Measurements from ENCODE around the gene DOHH. TPM values are rescaled to one million over a fixed set of nuclear protein-coding genes. Genes with fewer than 3 reads are reported as not detected.

The DOHH gene
- total and polyA plus RNA-seq, 10 donors = 6.6 to 16.8 (median 10.7) TPM

- intact Hi-C loops (cut with DNase I; ENCODE audit: low total_unique reads) = no loop called here
- Histone ChIP-seq H3K27ac (peak overlapping the region in 4 of 8 donors; percentile 91 to 96 (median 94)), H3K4me3 (peak overlapping the region; percentile 80 to 99 (median 90)), H3K36me3 (peaks cover 0 to 44% (median 5%) of the 10 kb centered on the region in 6 donors), H3K27me3 (replicated peaks in 1 of 7) (no peaks in the 10 kb centered on the region), H3K4me1 (peaks cover 7 to 72% (median 49%) of the 10 kb centered on the region in 6 donors), H3K9me3 (no peaks in the 10 kb centered on the region)
- no peak for TF ChIP-seq POLR2A (IDR thresholded peaks at IDR 0.05)
- no peak for TF ChIP-seq POLR2AphosphoS5 (IDR thresholded peaks at IDR 0.05)
- TF ChIP-seq CTCF (IDR thresholded peaks at IDR 0.05 in 8 of 11, conservative IDR thresholded peaks at IDR 0.05 in 3 of 11) = no peak
- DNase-seq = peak; percentile 79
- 46 to 59% (median 53%) methylated on average over 28 to 31 of the region's 31 CpGs for whole genome bisulfite sequencing, 5 donors
Observed at GRCh38 chr19:3507371-3508120, 7.1 kb upstream of the DOHH start.

GRCh38 chr19:3506384-3507340 is 6.2 kb upstream of the DOHH start:
- 0 to 1% (median 1%) methylated on average over 37 to 69 of the region's 69 CpGs for WGBS, 5 donors
- intact Hi-C loops (cut with DNase I; ENCODE audit: low total_unique reads) = no loop called here
- Histone ChIP-seq H3K9me3 (no peaks in the 10 kb centered on the region), H3K27ac (peak overlapping the region; percentile 77 to 96 (median 90)), H3K4me1 (peaks cover 7 to 63% (median 46%) of the 10 kb centered on the region in 6 donors), H3K27me3 (replicated peaks in 1 of 7) (no peaks in the 10 kb centered on the region), H3K36me3 (peaks cover 0 to 36% (median 5%) of the 10 kb centered on the region in 6 donors), H3K4me3 (peak overlapping the region; percentile 80 to 99 (median 90))
- no peak for DNase-seq
- TF ChIP-seq POLR2A (IDR thresholded peaks at IDR 0.05) = no peak
- TF ChIP-seq POLR2AphosphoS5 (IDR thresholded peaks at IDR 0.05) = peak in 2 of 3 donors; percentile 2 to 3

GRCh38 chr19:3505598-3506383 is 5.3 kb upstream of the DOHH start, which contains the start of gene FZR1:
Gene FZR1, plus strand, starts transcription at chr19:3506311. Its CDS starts 16,679 bp downstream, at chr19:3522990.
- Histone ChIP-seq H3K9me3 (no peaks in the 10 kb centered on the region), H3K27me3 (replicated peaks in 1 of 7) (no peaks in the 10 kb centered on the region), H3K4me1 (peaks cover 7 to 61% (median 45%) of the 10 kb centered on the region in 6 donors), H3K36me3 (peaks cover 0 to 27% (median 2%) of the 10 kb centered on the region in 6 donors), H3K4me3 (peak within 1 kb of the TSS; percentile 80 to 99 (median 90)), H3K27ac (peak within 1 kb of the TSS; percentile 77 to 96 (median 90))
- WGBS, 5 donors = 1 to 7% (median 1%) methylated on average over 26 to 79 of the region's 79 CpGs
- intact Hi-C loops (cut with DNase I; ENCODE audit: low total_unique reads) = no loop called here
- DNase-seq = peak; percentile 100
- TF ChIP-seq POLR2A (IDR thresholded peaks at IDR 0.05) = no peak
- TF ChIP-seq CTCF (IDR thresholded peaks at IDR 0.05 in 8 of 11, conservative IDR thresholded peaks at IDR 0.05 in 3 of 11) = peak in 4 of 11 experiments; percentile 9 to 35 (median 24)
- peak; percentile 82 to 90 (median 88) for TF ChIP-seq POLR2AphosphoS5 (IDR thresholded peaks at IDR 0.05)

DNA sequence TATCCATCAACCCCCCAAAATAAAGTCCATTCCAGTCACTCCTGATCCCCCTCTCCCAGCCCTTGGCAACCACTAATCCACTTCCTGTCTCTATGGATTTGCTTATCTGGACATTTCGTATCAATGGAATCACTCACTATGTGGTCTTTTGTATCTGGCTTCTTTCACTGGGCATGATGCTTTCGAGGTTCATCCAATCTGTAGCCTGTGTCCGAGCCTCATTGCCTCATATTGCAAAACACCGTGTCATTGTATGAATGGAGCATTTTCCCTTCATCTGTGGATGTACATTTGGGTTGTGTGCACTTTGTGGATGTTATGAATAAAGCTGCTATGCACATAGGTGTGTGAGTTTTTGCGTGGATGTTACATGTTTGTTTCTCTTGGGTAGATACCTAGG is 4.3 kb upstream of the DOHH start:
- peaks cover 11 to 57% (median 46%) of the 10 kb centered on the region in 6 donors for H3K4me1 ChIP-seq
- H3K9me3 ChIP-seq = no peaks in the 10 kb centered on the region
- H3K4me3 ChIP-seq = no peak overlapping the region
- intact Hi-C loops (cut with DNase I; ENCODE audit: low total_unique reads) = no loop called here
- peaks cover 0 to 16% (median 0%) of the 10 kb centered on the region in 6 donors for H3K36me3 ChIP-seq
- TF ChIP-seq CTCF (IDR thresholded peaks at IDR 0.05 in 8 of 11, conservative IDR thresholded peaks at IDR 0.05 in 3 of 11) (no peak), POLR2AphosphoS5 (IDR thresholded peaks at IDR 0.05) (no peak), POLR2A (IDR thresholded peaks at IDR 0.05) (no peak)
- no peak overlapping the region for H3K27ac ChIP-seq
- WGBS, 5 donors = 68 to 89% (median 76%) methylated on average over 5 of the region's 5 CpGs
- no peaks in the 10 kb centered on the region for H3K27me3 ChIP-seq (replicated peaks in 1 of 7)
- DNase-seq = no peak
